RCC 7860 (cell line): Measurements from ENCODE around the gene MPZL3.
"Not testable (repeated sequence)": the region's sequence is repeated elsewhere in the genome, so short reads cannot be mapped to it uniquely, and the experiment has no call there.

ENCODE experiments used
- DNase-seq: peaks from one replicate; pipeline ENCODE4 v3.0.0-alpha.2; 2015; ENCODE audit warnings: low spot score
- FAIRE-seq: peaks from 2 replicates; lab custom pipeline; 2012; peaks lifted over from hg19 to GRCh38; lab: Jason Lieb, UNC

The MPZL3 gene

DNA sequence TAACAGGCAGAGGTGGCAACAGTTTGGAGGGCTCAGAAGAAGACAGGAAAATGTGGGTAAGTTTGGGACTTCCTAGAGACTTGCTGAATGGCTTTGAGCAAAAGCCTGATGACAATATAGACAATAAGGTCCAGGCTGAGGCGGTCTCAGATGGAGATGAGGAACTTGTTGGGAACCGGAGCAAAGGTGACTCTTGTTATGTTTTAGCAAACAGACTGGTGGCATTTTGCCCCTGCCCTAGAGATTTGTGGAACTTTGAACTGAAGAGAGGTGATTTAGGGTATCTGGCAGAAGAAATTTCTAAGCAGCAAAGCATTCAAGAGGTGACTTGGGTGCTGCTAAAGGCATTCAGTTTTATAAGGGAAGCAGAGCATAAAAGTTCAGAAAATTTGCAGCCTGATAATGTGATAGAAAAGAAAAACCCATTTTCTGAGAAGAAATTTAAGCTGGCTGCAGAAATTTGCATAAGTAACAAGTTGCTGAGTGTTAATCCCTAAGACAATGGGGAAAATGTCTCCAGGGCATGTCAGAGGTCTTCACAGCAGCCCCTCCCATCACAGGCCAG is 61.1 kb downstream of the MPZL3 start:
- DNase-seq, FAIRE-seq: not testable (repeated sequence)

DNA sequence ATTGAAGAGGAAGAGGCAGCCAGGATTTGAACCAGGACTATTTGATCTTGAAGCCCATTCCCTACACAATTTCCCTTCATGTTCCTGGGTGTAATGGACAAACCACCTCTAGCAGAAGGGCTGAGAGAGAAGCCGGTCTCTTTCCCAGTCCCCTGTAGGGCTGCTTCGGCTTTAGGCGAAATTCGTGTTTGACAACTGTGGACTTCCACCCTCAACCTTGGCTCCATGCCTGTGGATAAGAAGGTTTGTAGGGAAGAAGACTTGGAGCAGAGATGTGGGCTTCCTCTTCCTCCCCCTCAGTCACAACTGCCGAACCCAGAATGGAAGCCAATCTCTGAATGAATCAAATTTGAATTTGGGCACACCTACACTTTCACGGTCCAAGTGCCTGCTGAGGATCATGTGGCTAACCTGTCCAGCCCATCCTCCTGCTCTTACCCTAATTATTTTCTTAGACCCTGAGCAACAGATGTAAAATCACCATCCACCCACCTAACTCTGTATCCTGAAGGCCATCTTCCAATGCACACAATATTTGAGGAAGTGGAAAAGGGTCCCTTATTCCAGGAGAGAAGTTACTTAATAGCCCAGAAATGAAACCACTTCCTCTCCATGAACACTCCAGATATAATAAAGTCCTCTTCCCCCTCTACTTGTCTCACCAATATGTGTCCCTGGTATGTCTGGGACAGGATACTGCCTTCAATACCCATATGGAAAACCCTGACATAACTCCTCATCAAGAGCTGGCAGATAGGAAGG is 65.6 kb downstream of the MPZL3 start:
- FAIRE-seq (no peak), DNase-seq (no peak)

DNA sequence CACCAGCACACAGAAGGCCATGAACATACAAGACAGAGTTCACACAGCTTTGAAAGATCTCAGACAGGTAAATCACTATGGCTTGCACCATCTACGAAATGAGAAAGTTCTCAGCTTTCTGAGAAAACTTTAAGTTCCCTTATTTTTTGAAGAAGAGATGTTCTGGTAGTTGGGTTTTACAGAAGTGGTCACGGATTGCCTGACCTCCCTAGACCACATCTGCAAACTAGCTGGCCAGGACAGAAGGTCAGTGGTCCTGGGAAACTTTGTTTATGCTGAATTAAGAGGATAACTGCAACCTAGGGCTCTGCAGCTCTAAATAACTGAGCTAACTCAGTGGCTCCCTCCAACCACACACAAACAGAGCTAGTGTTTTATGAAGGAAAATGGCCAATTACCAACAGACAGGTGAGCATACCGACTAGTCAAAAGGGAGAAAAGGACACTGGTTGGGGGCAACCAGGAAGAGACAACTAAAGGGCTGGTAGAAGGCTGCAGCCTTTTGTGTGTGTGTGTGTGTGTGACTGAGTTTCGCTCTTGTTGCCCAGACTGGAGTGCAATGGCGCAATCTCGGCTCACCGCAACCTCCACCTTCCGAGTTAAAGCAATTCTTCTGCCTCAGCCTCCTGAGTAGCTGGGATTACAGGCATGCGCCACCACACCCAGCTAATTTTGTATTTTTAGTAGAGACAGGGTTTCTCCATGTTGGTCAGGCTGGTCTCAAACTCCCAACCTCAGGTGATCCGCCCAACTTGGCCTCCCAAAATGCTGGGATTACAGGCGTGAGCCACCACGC is 67.2 kb downstream of the MPZL3 start:
- FAIRE-seq: no peak
- DNase-seq: no peak

DNA sequence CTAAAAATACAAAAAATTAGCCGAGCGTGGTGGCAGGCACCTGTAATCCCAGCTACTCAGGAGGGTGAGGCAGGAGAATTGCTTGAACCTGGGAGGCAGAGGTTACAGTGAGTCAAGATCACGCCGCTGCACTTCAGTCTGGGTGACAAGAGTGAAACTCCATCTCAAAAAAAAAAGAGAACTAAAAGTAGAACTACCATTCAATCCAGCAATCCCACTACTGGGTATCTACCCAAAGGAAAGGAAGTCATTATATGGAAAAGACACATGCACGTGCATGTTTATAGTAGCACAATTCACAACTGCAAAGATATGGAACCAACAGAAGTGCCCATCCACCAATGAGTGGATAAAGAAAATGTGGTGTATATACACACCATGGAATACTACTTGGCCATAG is 68.5 kb downstream of the MPZL3 start:
- not testable (repeated sequence) for DNase-seq

DNA sequence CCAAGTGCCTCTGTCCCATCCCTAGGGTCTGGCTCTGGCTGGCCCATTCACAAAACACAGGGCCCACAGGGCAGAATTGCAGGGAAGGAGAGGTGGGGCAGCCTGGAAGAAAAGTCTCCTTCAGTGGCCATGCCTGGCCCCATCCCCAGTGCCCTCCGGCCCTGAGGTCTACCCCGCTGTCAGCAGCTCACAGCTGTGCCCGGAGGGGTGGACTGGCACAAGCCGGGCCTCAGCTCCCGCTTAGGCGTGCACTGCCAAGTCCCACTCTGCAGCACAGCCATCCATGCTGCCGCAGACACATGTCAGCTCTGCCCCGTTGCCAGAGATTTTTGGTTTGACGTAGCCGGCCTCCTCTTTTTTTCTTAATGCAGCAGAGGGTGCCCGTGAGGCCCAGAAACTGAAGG is 71.9 kb downstream of the MPZL3 start:
- DNase-seq (no peak), FAIRE-seq (no peak)

More for the DNA sequence above, 68.5 kb downstream of the MPZL3 start:
- FAIRE-seq: not testable (repeated sequence)

DNA sequence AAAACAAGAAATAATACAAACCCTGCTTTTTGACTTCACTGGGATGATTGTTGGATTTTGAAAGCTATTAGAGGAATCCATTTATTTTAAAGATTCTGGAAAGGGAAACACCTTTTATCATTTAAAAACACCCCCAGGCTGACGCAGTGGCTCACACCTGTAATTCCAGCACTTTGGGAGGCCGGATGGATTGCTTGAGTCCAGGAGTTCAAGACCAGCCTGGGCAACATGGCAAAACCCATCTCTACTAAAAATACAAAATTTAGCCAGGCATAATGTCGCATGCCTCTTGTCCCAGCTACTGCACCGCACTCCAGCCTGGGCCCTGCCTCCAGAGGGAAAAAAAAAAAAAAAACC is 75.4 kb downstream of the MPZL3 start:
- FAIRE-seq (no peak), DNase-seq (no peak)
